GM19463 (cell line): ENCODE results near the gene GTF3C4.

Source experiments
- ATAC-seq: cut with Tn5 transposase; IDR thresholded peaks from one replicate; pipeline ENCODE4 v1.9.1; 2021; ENCODE audit warnings: mild to moderate bottlenecking, moderate library complexity; ENCODE audit not compliant: unreplicated experiment

The GTF3C4 gene

DNA sequence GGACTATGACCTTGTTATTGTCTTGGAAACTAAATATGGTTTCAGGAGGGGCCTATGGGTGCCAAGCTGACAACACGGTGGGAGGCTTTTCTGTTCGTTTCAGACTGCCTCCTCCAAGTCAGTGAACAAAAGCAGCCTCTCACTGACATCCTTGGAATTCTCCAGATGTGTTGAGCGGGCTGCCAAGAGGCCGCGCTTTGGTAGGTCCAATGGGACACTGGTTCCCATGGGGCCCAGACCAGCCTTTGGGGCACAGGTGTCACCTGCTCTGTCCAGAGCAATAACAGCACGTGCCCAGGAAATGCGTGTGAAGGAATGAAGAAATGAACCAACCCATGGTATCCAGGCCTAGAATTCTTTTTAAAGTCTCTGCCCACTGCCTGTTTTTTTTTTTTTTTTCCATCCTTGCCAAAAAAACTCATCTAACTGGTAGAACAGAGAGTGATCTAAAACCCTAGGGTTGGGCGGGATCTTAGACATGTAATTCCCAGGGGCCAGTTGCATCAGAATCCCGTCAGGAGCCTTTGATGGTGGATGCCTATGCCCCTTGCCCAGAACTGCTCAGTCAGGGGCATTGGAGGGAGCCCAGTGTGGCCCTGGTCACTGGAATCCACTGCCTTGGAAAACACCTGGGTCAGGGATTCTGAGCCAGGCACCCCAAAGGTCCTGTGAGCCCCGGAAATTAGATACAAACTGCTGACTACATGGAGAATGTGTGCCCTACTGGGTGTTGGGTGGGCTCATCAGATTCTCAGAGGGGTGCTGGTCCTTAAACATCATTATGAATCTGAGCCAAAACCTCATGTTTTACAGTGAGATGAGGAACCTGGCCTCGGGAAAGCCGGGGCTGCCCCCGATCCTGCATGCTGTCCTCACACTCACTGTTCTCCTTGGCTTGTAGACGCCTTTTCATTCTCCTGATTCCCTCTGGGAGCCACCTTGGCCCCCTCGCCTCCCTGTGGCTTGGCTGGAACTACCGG lies 60.1 kb downstream of the GTF3C4 start:
- ATAC-seq = no peak

DNA sequence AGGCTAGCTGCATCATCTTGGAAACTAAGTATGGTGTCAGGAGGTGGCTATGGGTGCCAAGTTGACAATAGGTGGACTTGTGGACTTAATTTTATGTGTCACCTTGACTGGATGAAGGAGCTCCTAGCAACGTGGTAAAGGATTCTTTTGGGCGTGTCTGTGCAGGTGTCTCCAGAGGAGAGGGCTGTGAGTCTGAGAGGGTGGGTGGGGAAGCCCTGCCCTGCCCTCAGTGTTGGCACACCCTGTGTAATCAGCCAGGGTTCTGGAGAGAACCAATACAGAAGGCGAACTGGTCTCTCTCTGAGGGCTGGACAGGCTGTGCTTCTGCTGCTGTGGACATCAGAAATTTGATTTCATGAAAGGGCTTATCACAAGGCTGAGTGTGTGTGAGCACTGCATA lies 61.0 kb downstream of the GTF3C4 start:
- ATAC-seq = no peak

DNA sequence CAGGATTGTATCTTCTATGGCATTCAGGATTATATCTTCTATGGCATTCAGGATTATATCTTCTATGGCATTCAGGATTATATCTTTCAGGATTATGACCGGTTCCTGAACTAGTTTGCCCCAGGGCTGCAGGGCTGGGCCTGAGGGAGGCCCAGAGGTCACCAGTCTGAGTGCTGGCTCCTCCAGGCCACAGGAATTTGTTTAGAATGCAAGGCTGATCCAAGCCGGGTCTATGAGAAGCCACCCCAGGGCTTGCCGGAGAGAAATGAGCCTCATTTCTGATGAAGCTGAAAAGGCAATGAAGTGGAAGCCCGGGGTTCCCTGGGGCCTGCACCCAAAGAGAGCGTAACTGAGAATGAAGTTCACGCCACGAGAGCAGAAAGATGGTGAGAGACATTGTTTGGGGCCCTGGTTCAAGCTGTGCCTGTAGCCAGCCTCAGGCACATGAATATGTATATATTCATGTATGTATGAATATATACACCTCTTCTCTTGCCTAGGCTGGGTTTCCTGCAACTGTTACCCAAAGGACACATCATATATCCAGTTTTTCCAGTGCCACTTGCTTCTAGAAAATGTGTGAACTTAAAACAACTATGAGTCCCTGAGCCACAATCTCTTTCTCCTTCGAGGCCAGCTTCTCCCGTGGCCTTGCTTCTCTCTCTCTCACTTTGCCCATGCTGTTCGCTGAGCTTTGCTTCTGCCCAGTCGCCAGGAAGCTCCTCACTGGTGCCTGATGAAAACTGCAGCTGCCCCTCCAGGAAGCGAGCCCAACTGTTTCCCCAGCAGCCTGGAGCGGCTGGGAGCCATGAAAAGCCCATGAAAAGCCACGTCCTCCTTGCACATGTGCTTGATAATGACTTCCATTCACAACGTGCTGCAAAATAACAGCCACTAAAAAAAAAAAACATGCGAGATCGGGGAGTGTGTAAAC lies 62.3 kb downstream of the GTF3C4 start:
- ATAC-seq = no peak

DNA sequence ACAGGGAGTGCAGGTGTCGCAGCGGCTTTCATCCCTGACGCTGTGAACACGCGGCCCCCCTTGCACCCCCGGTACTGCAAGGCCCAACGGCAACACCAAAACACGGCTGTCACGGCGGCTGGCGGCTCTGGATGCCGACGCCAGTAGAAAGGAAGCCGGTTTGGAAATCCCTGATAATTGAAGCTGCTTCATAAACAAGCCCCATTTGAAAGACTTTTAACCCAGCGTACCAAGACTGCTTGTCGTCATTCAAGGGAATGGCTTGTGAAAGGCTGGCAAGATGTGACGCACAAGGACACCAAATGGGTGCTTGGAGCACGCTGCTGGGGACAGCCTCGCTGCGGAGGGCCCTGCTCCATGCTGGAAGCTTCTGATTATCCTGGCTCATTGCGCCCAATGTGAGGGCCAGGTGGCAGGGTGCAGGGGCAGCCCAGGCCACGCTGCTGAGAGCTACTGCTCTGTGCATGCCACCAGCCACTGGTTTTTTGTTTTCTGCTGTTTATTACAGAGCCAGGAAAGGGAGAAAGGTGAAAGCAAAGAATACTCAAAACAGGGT lies 63.1 kb downstream of the GTF3C4 start:
- no peak for ATAC-seq

DNA sequence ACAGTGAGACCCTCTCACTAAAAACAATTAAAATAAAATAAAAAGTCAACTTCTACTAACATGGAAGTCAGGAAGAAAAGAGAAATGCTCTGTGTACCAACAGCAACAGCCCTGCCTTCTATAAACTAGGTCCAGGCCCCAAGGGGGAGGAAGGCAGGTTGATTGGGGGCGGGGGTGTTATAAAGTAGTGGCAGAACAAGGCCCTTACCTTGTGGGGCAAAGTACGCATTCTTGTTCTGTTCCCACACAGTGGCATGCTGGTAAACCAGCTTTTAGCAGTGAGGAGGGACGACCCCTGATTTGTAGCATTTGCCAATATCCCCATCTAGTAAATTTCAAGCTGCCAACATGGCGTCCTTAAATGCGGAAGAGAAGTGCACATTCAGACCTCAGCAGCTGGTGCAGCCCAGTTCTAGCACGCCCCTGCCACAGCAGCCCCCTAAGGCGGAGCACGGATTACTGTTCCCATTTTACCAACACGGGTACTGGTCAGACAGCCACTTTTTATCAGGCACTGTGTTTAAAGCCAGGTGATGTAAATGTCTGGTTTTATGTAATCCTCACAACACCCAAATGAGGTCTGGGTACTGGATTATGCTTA lies 69.5 kb downstream of the GTF3C4 start:
- ATAC-seq = no peak

DNA sequence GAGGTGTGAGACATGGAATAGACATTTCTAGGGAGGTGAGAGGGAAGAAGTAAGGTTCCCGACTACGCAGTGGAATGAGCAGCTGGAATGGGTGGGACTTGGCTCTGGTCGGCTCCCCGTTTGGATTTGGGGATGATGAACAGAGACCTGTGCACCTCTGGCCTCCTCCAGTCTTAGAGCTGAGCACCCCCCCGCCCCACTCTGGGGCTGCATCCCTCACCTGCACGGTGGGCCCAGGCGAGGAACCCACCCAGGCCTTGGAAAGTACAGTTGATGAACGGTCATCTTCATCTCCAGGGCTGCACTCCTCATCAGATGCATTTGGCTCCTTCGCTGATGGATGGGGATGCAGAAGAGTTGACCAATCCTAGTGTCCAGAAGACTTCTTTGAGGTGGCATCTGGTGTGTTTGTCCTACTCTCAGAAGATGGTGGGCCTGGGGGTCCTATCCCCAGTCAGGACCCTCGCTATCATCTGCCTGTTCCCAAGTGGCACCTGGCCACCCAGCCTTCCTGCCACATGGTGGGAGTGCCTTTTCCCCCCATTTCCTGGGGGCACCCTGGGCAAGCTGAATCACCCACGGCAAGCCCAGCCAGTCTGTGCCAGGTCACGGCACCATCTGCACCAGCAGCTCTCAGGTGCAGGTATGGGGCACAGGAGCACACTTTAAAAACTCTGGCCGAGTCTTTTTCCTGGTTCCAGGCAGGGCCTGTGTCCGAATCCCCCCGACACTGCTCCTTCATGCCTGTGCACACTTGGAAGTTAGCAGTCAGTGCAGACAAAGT lies 70.5 kb downstream of the GTF3C4 start:
- no peak for ATAC-seq

DNA sequence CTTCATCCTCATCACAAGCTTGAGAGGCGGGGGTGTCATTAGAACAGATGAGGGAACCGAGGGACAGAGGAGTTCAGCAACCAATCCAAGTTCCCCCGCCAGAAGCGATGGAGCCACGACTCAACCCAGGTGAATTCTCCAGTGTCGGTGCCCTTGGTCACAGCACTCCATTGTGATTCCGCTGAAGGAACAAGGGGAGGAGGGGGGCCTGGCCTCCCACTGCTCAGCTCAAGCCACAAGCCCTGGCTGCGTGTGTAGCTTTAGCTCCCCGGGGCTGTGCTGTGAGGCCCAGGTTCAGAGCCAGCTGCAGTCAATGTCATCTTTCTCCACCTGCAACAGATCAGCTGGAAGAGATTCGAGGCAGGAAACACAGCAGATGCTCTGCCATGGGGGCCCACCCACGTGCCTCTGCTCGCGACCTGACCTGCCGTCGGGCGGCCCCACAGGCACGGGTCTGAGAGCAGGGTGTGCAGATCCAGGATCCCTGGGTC lies 72.6 kb downstream of the GTF3C4 start:
- ATAC-seq = no peak

DNA sequence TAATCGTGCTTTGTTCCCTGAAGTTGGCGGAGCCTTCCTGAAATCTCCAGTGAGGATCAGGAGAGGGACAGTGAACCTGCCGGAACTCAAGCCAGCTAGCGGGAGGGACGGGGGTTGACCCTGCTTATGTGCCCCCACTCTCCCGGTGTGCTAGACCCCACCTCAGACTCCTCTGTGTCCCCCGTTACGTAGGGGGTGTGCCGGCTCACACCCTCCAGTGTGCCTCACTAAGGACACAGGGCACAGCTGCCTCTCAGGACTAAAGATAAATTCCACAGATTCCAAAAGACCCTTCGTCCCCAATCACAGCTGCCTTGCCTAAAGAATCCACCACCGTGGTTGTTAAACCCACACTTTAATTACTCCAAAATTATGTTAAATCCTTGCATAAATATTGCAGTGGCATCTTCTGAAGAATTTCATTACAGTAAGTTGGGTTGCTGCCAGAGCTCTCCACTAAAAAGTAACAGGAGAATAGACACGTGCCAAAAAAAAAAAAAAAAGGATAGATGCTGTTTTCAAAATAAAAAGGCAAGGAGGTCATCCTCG lies 73.7 kb downstream of the GTF3C4 start:
- no peak for ATAC-seq
